ENCODE data around the gene PLTP. TPM values are rescaled to one million over a fixed set of nuclear protein-coding genes. Genes with fewer than 3 reads are reported as not detected.

The PLTP gene
- total and polyA plus RNA-seq, 4 donors = 26.9 to 125 (median 80.7) TPM

DNA sequence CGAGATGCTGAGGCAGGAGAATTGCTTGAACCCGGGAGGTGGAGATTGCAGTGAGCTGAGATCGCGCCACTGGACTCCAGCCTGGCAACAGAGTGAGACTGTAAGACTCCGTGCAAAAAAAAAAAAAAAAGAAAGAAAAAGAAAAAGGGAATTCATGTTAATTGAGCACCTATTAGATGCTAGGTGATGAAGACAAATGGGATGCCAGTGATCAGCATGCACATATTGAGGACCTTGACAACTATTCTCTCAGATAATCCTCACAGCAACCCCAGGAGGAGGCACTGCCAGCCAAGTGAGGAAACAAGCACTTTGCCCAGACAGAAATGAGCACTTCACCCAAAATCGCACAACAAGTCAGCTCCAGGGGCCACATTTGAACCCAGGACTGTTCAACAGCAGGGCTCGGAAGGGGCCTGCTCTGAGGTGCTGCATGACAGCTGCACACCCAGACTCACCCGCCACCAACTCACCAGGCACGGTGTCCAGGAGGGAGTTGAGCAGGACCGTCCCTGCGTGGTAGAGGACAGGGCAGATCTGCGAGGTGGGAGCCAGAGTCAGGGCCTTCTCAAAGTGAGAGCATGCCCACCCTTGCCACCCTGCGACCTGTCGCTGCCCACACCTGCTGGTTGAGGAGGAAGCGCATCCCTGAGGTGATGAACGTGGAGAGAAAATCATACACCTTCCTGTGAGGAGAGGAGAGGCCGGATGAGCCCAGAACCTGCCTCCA lies 4.6 kb downstream of the PLTP start:
- Histone ChIP-seq H3K36me3 (ENCODE audit: control insufficient read depth in 4 of 4, insufficient read depth in 4 of 4, low read length in 4 of 4) (peaks cover 0 to 12% (median 2%) of the 10 kb centered on the region in 4 donors), H3K9ac (ENCODE audit: insufficient read depth in 1 of 2, low read length in 2 of 2) (no peak overlapping the region), H3K9me3 (ENCODE audit: control insufficient read depth in 4 of 4, insufficient read depth in 3 of 4, low read length in 3 of 4) (no peaks in the 10 kb centered on the region), H3K4me1 (ENCODE audit: control insufficient read depth in 5 of 5, insufficient read depth in 5 of 5, low read length in 5 of 5) (peaks cover 0 to 12% (median 3%) of the 10 kb centered on the region in 5 donors), H3K27me3 (ENCODE audit: control insufficient read depth in 3 of 3, insufficient read depth in 3 of 3, low read length in 2 of 3) (no peaks in the 10 kb centered on the region), H3K4me3 (no peak overlapping the region), H3K27ac (ENCODE audit: low read depth in 1 of 2, low read length in 1 of 2) (no peak overlapping the region)
- DNase-seq = no peak
- TF ChIP-seq, protein P1, sequence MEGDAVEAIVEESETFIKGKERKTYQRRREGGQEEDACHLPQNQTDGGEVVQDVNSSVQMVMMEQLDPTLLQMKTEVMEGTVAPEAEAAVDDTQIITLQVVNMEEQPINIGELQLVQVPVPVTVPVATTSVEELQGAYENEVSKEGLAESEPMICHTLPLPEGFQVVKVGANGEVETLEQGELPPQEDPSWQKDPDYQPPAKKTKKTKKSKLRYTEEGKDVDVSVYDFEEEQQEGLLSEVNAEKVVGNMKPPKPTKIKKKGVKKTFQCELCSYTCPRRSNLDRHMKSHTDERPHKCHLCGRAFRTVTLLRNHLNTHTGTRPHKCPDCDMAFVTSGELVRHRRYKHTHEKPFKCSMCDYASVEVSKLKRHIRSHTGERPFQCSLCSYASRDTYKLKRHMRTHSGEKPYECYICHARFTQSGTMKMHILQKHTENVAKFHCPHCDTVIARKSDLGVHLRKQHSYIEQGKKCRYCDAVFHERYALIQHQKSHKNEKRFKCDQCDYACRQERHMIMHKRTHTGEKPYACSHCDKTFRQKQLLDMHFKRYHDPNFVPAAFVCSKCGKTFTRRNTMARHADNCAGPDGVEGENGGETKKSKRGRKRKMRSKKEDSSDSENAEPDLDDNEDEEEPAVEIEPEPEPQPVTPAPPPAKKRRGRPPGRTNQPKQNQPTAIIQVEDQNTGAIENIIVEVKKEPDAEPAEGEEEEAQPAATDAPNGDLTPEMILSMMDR (IDR thresholded peaks at IDR 0.05; ENCODE audit: control extremely low read depth, extremely low read depth) = no peak
- ATAC-seq (ENCODE audit: insufficient read depth, low FRiP score) = no peak
- WGBS, 2 donors = 95 to 98% methylated on average over 17 of the region's 17 CpGs

DNA sequence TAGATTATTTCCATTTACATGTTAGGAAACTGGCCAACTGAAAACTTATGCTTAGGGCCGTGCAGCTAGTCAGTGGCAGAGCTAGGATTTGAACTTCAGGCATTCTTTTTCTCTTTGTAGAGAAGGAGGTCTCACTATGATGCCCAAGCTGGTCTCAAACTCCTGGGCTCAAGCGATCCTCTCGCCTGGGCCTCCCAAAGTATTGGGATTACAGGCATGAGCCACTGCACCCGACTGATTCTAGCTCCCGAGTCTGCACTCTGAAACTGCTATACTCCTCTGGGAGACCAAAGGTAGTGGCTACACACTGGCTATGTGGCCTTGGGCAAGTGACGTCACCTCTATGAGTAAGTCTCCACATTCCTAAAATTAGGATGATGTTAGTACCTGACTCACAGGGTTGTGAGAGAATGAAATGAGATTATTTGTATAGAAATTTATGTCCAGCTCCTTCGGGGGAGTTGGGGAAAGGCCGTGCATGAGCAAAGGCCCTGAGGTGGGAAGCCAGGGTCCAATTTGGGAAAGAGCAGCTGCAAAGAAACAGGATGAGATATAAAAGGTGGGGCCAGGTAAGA lies 6.4 kb downstream of the PLTP start:
- TF ChIP-seq, protein P1 (IDR thresholded peaks at IDR 0.05; ENCODE audit: control extremely low read depth, extremely low read depth) = no peak
- Histone ChIP-seq H3K36me3 (ENCODE audit: control insufficient read depth in 4 of 4, insufficient read depth in 4 of 4, low read length in 4 of 4) (peaks cover 0 to 15% (median 8%) of the 10 kb centered on the region in 4 donors), H3K27me3 (ENCODE audit: control insufficient read depth in 3 of 3, insufficient read depth in 3 of 3, low read length in 2 of 3) (no peaks in the 10 kb centered on the region), H3K9ac (ENCODE audit: insufficient read depth in 1 of 2, low read length in 2 of 2) (no peak overlapping the region), H3K9me3 (ENCODE audit: control insufficient read depth in 4 of 4, insufficient read depth in 3 of 4, low read length in 3 of 4) (no peaks in the 10 kb centered on the region), H3K4me1 (ENCODE audit: control insufficient read depth in 5 of 5, insufficient read depth in 5 of 5, low read length in 5 of 5) (peaks cover 0 to 2% (median 0%) of the 10 kb centered on the region in 5 donors), H3K27ac (ENCODE audit: low read depth in 1 of 2, low read length in 1 of 2) (no peak overlapping the region), H3K4me3 (no peak overlapping the region)
- DNase-seq (no peak), ATAC-seq (ENCODE audit: insufficient read depth, low FRiP score) (no peak)
- WGBS, 2 donors = 89 to 94% methylated on average over 8 of the region's 8 CpGs

DNA sequence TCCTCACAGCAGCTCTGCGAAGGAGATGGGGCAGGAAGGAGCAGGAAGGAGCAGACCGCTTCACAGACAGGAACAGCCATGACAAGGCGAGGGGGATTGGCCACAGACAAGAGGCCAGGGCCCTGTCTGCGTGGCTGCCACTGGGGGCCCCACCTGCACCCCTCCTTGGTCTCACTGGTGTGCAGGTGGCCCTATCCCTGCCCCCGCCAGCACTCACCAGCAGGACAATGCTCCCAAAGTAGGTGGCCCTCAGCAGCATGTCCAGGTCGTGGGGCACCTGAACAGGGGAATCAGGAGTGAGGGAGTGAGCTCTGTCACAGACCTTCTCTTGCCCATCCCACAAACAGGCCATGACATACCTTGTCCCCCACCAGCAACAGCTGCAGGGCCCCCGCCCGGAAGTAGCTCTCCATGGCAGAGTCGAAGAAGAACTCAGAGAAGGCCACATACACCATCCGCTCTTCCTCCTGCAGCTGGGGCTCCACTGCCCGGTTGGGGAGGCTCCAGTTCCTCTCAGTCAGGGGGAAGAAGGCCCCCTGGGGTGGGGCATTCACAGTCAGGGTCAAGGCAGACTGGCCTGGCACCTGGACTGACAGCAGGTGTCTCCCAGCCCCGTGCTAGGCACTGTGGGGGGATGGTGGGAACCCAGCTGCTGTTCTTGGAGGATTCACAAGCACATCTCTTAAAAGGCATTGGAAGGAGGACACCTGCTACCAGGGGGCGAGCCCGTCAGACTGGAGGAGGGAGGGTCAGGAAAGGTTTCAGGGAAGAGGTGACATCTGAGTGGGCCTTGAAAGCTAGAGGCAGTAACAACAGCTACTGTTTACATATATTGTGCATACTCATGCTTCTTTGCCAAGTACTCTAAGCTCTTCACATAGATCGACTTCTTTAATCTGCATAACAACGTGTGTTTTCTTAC lies 7.1 kb downstream of the PLTP start:
- no peak overlapping the region for H3K9ac ChIP-seq (ENCODE audit: insufficient read depth in 1 of 2, low read length in 2 of 2)
- no peak for DNase-seq
- peak overlapping the region in 1 of 2 donors; percentile 3 for H3K27ac ChIP-seq (ENCODE audit: low read depth in 1 of 2, low read length in 1 of 2)
- H3K9me3 ChIP-seq (ENCODE audit: control insufficient read depth in 4 of 4, insufficient read depth in 3 of 4, low read length in 3 of 4) = no peaks in the 10 kb centered on the region
- ATAC-seq (ENCODE audit: insufficient read depth, low FRiP score) = no peak
- H3K27me3 ChIP-seq (ENCODE audit: control insufficient read depth in 3 of 3, insufficient read depth in 3 of 3, low read length in 2 of 3) = no peaks in the 10 kb centered on the region
- TF ChIP-seq, protein P1 (IDR thresholded peaks at IDR 0.05; ENCODE audit: control extremely low read depth, extremely low read depth) = no peak
- WGBS, 2 donors = 68 to 78% methylated on average over 16 of the region's 16 CpGs
- peaks cover 0 to 18% (median 8%) of the 10 kb centered on the region in 4 donors for H3K36me3 ChIP-seq (ENCODE audit: control insufficient read depth in 4 of 4, insufficient read depth in 4 of 4, low read length in 4 of 4)
- no peak overlapping the region for H3K4me3 ChIP-seq
- peaks cover 0 to 2% (median 0%) of the 10 kb centered on the region in 5 donors for H3K4me1 ChIP-seq (ENCODE audit: control insufficient read depth in 5 of 5, insufficient read depth in 5 of 5, low read length in 5 of 5)

Measured in lung (tissue), 12 donors.